TTC549 (cell line): ENCODE data around the gene CHTF8.

ENCODE experiments used
- FAIRE-seq: peaks from 2 replicates; lab custom pipeline; 2012; peaks lifted over from hg19 to GRCh38; lab: Jason Lieb, UNC

Gene CHTF8

DNA sequence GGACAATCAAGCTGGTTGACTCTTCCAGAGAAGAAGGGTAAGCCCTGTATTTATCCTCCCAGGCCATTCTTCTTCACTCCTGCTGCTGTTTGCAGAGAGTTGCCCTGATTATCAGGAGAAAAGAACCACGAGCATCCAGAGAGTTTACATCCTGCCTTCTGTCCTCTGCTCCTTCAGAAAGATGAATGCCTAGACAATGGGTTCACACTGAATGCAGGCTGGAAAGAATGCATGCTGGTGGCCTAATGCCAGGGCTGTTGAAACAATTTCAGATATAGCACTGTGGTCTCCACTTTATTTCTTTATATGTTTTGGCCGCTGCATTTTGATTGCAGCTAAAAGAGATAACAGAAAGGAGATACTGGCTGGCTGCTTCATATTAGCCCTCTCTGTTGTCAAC lies 48.1 kb downstream of the CHTF8 start:
- FAIRE-seq: no peak

DNA sequence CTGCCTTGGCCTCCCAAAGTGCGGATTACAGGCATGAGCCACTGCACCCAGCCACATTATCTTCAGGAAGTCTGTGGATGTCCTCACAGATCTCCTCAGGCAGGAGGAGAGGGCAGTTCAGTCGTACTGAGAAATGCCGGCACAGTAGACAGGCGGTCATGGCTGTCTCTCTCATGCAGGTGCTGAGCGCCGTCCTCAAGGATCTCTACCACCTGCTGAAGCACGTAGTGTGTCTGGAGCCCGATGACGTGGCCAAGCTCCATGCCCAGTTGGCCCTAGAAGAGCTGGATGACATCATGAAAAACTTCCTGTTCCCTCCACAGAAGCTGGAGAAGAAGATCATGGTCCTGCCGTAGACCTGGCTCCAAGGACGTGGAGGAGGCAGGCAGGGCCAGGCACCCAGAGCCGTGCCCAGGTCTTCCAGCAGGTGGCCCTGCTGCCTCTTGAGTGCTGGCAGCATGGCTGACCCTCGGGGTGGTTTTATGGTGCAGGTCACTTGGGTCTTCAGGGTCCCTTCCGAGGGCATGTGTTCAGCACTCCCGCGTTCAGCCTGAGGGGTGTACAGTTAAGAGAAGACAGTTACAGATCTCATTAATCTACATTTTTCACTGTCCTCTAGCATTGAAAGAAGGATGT lies 49.0 kb downstream of the CHTF8 start:
- FAIRE-seq: no peak

DNA sequence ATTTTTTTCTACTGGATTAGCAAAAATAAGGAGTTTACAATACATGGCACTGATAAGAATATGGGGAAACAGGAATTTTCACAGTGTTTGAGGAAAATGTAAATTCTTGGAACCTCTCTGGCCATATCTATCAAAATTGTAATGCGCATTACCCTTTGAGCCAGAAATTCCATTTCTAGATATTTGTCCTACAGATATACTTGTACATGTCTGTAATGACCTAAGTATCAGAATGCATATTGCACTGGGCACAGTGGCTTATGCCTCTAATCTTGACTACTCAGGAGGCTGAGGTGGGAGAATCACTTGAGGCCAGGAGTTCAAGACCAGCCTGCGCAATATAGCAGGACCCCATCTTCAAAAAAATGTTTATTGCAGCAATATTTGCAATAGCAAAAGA lies 52.7 kb downstream of the CHTF8 start:
- FAIRE-seq: no peak

- FAIRE-seq: no peak
Measured at GRCh38 chr16:69078073-69078472, 54.3 kb downstream of the CHTF8 start.

DNA sequence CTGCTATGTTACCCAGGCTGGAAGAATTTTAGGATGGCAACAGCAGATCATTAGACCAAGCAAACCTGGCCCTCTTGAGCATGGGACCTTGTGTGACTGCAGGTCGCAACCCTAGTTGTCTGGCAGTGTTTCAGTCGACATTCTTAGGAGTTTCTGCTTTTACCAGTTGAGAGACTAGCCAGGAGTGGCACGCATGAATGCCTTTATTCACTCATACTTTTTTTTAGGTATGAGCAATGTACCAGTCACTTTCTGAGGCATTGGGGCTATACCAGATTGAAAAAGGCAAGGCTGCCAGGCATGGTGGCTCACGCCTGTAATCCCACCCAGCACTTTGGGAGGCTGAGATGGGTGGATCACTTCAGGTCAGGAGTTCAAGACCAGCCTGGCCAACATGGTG lies 55.1 kb downstream of the CHTF8 start:
- no peak for FAIRE-seq

DNA sequence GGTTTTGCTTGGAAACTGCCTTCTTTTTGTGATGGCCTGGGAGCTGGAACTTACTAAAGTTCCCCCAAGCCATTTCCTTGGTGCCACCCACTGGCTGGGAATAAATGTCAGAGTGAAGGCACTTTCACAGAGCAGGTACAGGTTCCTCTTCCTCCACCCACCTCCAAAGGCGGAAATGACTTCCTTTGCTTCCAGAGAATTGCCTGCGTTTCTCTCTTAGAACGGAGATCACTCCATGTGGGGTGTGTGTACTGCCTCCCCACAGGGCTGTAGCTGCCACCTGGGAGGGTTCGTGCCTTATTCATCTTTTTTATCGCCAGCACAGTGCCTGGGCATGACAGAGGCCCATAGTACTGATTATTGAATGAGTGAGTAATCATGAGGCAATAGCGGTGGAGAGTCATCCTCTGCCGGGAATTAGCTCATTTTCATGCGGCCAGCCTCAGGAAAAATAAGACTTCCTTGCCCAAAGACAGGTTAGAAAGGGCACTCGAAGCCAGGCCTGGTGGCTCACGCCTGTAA lies 59.1 kb downstream of the CHTF8 start:
- no peak for FAIRE-seq

DNA sequence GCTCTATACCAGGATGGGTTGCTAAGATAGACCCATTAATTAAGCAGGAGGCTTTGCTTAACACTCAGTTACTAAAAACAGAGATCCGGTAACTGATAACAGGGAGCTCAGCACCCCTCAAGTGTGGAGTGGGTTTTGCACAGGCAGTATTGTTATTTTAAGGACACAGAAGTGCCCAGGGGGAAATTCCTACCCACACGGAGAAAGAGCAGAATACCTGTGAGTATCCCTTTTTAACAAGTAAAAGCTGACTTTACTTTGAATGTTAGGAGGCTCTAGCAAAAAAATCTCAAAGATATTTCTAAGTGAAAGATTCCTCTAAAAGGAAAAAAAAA lies 59.8 kb downstream of the CHTF8 start:
- no peak for FAIRE-seq

DNA sequence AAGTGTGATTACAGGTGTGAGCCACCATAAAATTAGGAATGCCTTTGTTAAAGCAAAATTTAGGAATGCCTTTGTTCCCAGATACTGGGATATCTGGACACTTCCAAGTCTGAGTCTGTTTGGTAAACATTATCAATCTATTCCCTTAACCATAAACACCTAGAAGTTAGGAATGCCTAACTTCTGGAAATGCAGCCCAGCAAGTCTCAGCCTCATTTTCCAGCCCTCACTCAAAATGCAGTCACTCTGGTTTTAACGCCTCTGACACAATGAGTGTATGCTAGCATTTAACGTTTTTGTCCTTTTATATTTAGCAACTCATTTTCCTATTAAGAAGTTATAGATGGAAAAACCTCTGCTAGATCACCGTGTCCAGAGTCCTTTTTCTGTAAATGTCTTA lies 61.4 kb downstream of the CHTF8 start:
- no peak for FAIRE-seq

GRCh38 chr16:69069504-69069903 lies 62.9 kb downstream of the CHTF8 start:
- FAIRE-seq: no peak
